GM19238 (cell line): Measurements from ENCODE around the gene LIN7A.

Experiments
- DNase-seq: peaks from one replicate; pipeline ENCODE4 v3.0.0; 2011; ENCODE audit warnings: low spot score; ENCODE audit not compliant: insufficient read length

The LIN7A gene, protein sequence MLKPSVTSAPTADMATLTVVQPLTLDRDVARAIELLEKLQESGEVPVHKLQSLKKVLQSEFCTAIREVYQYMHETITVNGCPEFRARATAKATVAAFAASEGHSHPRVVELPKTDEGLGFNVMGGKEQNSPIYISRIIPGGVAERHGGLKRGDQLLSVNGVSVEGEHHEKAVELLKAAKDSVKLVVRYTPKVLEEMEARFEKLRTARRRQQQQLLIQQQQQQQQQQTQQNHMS

DNA sequence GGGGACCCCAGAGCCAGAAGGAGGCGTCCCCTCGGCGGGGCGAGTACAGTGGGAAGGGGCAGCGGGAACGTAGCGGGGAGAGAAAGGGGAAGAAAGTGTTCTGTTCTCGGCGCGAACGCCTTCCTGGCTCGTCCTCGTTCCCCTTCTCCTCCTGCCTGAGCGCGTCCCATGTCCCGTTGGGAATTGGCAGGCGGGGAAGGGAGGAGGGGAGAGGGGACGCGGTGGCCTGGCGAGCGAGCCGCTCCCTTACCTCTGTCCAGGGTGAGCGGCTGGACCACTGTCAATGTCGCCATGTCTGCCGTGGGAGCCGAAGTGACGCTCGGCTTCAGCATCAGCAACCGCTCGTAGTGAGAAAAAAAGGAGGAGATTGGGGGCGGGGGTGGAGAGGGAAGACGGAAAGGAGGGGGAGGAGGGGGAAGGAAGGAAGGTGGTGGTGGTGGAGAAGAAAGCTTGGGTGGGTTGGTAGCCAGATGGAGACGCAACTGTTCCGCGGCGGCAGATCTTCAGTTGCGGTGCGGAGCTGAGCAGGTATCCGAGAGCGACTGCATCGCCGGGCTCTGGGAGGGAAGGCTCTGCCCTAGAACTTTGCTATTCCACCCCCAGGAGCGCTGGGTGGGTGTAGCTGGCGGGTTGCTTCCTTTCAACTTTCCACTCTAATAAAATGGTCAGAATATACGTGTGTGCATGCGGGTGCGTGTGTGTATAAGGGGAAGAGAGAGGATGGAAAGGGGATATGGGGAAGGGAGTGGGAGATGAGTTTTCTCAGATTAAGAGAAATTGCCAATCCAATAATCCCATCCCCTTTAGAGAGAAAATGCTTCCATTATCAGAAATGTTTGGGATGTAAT is at the start of gene LIN7A:
LIN7A (minus strand) TSS at position 544 of the 848 bp plus-strand sequence; CDS start at position 332, 212 bp downstream.
- peak; percentile 30 for DNase-seq

DNA sequence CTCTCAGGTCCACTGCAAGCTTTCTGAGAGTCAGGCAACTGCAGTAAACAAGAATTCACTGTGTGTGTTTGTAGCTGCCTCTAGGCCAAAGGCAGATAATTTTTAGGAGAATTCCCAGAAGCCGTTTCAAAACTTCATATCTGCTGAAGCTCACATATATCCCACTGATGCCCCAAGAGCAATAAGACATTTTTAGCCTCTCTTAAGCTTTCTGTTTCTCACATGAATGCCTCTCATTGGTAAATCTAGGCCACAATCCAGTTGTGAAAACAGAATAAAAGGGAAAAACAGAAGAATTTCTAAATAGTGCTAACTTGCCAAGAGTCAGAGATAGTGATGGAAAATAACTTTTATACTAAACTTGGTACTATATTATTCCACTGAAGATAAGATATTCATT is 48.5 kb upstream of the LIN7A start:
- DNase-seq = no peak

DNA sequence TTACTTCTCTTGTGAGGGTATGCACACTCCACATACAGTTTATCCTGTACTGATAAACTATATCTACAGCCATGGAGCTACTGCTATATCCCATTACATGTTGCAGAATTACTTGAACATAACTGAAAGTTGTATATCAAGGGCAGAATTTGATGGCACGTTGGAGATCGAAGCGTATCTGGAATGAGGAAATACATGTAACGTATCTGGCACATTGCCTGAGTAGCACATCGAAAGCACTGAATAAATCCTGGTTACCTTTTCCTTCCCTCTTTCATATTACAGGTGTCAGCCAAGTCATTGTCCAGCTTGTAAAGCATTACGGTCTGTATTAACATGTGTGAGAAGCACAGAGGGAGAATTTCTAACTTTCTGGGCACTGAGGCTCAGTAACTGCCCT is 42.1 kb upstream of the LIN7A start:
- no peak for DNase-seq

DNA sequence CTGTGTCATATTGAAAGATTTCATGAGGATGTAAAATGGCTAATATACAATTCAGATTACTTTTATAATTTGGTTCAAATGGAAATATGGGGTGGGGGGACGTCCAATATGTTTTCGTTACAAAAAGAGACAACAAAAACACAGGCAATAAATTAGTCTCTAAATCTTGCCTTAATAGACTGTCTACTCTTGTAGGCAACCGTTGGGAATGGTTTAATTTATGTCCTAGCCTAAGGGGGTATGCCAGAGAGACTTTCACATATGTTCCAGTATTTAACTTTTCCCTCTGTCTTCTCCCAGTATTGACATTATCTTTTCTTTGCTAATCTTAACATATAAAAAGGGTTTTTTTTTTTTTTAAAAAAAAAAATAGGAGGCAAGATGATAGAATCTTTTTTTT is 41.5 kb upstream of the LIN7A start:
- DNase-seq = no peak

DNA sequence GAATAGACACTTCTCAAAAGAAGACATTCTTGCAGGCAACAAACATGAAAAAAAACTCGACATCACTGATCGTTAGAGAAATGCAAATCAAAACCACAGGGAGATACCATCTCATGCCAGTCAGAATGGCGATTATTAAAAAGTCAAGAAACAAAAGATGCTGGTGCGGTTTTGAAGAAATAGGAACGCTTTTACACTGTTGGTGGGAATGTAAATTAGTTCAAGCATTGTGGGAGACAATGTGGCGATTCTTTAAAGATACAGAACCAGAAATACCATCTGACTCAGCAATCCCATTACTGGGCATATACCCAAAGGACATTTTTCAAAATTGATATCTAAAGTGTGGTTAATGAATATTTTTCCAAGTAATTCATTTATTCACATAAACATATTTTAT is 39.6 kb upstream of the LIN7A start:
- DNase-seq = no peak

DNA sequence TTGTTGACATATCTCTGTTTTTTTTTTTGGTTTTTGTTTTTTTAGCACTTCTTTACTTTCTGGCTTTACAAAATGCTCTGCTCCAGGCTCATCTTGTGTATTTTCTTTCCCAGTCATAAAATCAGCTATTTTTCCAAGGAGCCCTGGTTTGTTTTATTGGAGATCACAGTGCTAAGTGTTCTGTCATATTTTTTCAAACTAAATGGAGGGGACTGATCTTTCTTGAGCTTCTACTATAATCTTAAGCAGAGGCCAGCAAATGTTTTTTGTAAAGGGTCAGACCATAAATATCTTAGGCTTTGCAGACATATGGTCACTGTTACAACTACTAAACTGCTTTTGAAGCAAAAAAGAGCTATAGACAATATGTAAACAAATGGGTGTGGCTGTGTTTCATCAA is 30.6 kb upstream of the LIN7A start:
- no peak for DNase-seq

DNA sequence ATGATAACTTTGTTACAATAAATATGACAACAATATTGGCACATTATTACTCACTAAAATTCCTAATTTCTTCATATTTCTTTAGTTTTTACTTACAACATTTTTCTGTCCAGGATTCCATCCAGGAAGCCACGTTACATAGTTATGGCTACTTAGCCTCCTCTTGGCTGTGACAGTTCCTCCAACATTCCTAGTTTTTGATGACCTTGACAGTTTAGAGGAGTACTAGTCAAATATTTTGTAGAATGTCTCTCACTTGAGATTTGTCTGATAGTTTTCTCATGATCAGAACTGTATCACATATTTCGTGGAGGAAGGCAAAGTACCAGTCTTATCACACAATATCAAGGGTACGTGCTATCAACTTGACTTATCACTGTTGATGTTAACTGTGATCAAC is 29.8 kb upstream of the LIN7A start:
- no peak for DNase-seq

DNA sequence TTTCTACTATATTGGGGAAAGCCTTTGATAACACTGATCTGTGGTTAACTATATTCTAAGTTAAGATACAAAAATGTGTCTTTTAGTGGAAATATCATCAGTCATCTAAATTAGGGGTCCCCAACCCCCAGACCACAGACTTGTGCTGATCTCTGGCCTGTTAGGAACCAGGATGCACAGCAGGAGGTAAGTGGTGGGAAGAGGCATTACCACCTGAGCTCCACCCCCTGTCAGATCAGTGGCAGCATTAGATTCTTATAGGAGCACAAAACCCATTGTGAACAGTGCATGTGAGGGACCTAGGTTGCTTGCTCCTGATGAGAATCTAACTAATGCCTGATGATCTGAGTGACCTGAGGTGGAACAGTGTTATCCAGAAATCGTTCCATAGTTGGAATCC is 28.3 kb upstream of the LIN7A start:
- no peak for DNase-seq

DNA sequence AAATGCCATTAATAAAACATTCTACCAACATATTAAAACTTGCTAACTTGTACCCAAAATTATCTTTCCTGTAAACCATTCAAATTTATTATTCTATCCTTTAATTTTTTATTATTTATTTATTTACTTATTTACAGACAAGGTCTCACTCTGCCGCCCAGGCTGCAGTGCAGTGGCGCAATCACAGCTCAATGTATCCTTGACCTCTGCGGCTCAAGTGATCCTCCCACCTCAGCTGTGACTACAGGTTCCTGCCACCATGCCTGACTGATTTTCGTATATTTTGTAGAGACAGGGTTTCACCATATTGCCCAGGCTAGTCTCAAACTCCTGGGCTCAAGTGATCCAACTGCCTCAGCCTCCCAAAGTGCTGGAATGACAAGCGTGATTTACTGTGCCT is 20.4 kb upstream of the LIN7A start:
- DNase-seq = no peak

DNA sequence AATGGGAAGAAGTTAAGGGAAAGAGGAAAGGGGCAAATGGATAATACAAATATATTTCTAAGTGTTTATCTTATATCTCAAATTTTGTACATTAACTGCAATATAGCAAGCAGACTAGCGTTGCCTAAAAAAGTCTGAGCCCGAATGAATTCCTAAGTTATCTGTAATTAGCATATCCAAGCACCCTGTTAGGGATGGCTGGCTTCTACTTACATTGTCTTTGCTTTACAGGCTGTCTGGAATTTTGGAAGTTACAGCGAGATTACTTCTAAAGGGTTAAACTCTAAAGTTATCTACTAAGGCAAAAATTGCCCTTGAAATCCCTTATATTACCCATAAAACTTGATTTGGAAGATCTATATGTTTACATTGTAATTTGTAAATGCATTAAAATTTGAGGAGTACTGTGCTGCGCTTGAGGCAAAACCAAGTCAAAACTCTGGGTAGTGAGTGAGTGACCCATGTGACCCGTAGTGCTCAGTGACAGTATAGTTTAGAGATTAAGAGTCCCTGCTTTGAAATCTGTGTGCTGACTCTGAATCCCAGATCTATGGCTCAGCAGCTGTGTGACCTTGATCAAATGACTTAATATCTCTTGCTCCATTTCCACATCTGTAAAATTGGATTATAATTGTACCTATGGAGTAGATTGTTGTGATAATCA is 17.3 kb upstream of the LIN7A start:
- DNase-seq = no peak

DNA sequence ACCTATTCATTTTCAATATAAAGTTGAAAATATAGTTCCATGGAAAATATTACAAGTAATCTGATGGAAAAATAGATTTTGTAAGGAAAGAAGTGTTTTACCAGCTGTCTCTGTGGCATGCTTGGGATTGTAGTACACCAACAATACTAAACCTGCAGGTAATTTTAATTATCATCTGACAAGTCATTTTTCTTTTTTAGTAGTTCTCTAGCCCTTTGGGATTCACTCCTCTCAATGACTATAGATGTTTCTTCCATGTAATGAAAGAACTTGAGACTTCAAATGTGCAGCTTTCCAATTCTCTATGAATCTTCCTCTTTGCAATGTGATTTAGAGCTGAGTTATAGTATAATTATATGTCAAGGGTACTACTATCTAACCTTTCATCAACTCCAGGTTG is 14.7 kb upstream of the LIN7A start:
- DNase-seq = no peak

DNA sequence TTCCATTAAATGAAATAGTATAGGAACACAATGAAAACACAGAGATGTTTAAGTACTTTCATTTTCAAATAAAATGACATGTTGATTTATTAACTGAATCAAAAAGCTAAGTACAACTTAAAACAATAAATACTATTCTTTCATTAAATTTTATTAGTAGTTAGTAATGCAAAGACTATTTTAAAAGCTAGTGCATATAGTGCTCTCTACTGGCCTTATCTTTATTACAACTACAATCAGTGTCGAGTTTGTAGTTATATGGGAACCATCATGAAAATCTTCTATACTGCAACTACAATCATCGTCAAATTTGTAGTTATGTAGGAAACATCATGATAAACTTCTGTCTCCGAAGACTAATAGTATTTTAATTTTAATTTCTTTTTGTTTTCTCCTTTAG is 8.9 kb upstream of the LIN7A start:
- no peak for DNase-seq

DNA sequence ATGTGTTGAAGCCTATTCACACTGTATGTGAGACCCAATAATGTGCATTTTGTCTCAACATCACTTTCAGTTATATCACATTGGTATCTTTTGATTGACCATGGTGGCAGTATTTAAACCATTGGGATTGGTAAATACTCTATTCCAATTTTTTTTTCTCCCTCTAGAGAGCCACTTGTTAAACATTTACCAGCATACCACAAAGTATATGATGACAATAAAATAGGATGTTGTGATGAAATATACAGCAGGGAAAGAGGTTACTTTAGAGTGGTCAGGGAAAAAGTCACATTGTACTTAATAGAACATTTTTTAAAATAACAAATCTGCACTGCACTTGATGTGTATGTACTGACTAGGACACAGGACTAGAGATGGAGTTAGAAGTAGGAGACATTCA is 5.6 kb upstream of the LIN7A start:
- no peak for DNase-seq

DNA sequence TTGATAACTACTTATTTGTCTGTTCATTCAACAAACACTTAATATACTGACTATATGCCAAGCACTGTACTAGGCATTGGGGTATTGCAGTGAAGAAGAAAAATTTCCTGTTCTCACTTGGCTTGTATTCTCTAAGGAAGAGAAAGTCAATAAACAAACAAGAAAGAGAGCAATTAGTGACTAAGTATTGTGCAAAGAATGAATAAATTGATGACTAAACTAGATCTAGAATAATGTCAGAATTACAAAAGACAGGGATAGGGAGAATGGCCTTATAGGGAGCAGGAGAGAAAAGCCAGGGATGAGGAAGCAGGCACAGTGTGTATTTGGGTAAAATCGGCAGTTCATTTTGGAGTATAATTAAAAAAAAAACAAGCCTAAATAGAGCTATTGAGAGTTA is 4.2 kb upstream of the LIN7A start:
- DNase-seq = no peak

DNA sequence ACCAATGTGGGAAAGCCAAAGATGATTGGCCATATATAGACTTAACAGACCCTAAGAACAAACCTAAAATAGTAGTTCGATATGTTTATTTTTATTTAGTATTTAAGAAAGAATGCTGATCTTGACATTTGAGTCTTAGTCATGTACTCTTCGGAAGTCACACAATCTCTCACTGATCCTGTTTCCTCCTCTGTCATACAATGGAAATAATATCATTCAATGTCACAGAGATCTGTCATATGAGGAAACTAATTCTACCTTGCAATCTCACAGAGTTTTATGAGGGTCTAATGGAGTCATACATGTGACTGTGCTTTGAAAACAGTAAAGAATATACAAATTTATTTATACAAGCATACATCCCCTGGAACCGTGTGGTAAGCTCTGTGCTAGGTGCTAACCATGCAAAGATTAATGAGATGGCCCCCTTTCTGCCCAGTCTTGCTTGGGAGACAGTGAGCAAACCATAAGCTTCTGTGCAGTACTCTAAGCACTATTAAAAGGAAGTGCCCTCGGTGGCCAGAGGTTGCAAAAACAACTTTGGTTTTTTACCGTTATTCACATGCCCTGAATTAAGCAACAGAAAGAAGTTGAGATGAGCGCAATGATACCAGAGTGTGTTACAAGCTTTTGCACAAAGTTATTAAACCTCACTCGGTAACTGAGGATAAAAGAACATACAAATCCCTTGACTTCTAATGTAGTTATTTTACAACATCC is 1.7 kb upstream of the LIN7A start:
- no peak for DNase-seq

DNA sequence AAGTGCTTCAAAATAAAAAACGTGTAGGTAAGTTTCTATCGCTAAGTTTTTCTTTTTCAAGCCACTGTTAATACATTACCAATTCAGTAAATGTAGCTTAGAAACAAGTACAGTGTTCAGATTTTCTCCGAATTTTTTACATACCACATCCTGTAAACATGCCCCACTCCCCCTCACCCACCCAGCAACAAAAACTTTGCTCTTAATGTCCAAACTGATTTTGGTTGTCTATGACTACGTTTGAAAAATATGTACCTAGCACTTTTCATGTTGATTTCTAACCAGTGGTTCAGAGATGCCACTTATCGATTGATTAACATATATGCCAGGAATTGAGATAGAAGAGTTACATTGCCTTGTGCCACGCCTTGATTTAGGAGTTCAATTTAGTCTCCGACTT is 663 bp upstream of the LIN7A start:
- no peak for DNase-seq

DNA sequence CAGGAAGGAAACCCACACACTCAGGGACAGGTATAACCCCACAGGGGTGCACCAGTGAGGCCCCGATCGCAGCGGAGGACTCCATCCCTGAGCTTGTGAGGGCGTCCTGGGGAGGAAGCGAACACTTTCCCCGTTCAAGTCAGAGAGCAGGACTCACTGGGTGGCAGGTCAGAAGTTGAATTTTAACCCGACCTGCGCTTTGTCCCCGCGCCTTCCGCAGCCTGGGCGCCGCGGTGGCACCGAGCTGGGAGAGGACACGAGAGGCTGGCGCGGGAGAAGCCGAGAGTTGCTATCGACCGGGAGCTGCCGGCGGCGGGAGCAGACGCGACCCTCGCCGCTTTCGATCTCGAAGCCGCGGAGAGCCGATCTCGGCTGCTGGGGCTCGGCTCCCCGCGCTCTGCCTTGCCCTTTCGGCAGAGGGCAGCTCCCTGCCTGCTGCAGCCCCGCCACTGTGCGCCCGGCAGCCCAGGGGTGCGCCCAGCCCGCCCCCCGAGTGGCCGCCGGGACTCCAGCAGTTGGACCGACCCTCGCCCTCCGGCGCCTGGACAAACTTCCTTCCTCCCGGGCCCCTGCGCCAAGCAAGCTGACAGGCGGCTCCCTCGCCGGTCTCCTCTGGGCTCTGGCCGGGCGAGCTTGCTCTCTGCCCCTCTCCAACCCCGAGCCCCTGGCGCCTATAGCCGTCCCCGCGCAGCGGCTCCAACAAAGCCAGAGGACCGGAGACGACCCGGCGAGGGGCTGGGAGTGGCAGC is 918 bp downstream of the LIN7A start:
- peak; percentile 10 for DNase-seq

DNA sequence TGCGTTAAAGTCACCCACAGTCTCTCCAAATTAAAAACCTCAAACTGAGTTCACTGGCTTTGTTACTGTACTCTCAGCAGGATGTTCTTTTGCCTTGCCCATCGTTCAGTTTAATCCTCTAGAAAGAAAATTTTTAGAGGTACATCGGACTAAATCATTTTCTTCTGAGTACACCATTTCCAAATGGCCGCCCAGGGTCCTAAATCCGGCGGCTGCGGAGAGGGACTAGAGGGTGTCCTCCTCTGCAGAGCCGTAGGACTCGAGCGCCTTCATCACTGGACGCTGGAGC is 1.4 kb downstream of the LIN7A start:
- DNase-seq = peak; percentile 13

DNA sequence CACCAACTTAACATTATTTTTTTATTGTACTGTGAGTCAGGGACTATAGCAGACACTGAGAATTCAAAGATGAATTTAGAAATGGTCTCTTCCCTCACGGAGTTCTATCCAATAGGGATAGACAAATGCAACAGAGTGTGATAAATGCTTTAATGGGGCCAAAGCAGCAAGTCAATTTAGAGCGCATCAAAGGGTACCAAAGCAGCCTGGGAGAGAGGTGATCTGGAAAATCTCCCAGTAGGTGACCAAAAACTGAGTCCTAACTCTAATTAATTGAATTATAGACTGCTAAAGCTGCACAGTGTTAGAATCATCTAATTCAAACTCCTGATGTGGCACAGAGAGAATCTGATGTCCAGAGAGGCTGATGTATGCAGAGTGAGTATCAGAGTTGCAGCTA is 2.6 kb downstream of the LIN7A start:
- DNase-seq = no peak

DNA sequence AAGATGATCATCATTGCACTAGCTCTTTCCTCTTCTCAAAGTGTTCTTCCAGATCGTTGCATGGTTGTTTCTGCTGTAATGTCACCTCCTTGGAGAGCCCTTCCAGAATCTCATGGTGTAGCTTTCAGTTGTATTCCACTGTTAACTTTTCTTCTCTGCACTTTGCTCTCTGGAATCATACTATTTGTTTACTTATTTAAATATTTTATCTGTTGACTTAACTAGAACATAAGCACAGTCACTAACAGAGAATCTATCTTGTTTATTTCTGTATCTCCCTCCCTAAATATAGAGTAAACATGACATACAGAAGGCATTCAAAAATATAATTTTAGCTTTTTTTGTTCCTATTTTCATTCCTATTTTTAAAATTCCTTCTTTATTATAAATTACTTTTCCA is 11.8 kb downstream of the LIN7A start:
- no peak for DNase-seq

DNA sequence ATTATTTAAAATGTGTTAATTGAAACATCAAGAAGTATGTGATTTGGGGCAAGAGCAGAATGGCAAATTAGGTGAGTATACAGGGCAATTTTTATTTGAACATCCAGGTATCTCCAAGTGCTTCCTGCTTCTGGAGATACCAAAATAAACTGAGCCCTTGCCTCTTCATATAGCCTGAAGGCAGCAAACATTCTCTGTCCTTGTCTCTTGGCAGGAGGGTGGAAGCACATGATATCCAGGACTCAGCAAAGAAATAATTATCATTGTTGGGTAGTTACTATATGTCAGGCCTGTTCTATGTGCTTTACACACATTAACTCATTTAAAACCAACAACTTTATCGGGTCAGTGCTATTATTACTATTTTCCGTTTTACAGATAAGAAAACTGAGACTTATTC is 12.5 kb downstream of the LIN7A start:
- no peak for DNase-seq
